Endothelial cell of umbilical vein (primary cell): ENCODE results near the gene APOBEC3C. TPM values are rescaled to one million over a fixed set of nuclear protein-coding genes. Genes with fewer than 3 reads are reported as not detected.
A peak's percentile ranks its signal among the peaks of the same experiment; 100 is the strongest.

Experiments
- Bru-seq: library from RNA; stranded (reverse); fragments of 400-500 nt; gene quantifications from one replicate; lab custom pipeline; 2021; lab: Mats Ljungman, UMichigan
- BruChase-seq, 2 experiments: library from RNA; stranded (reverse); fragments of 400-500 nt; gene quantifications; one replicate each; lab custom pipeline; 2021; lab: Mats Ljungman, UMichigan
- BruUV-seq: library from RNA; stranded (reverse); fragments of 400-500 nt; replicated peaks from 2 replicates; lab custom pipeline; 2021; lab: Mats Ljungman, UMichigan
- CTCF ChIA-PET: fragments of 300-600, 350-600 bp; sonication (Branson Sonifier 250); formaldehyde crosslinking; loops from one replicate; lab custom pipeline; 2021; ENCODE audit warnings: antibody characterized with exemption, inconsistent platforms; lab: Charles Lee
- POLR2A ChIA-PET: fragments of 300-600, 350-600 bp; sonication (Branson Sonifier 250); formaldehyde crosslinking; loops from one replicate; lab custom pipeline; 2021; ENCODE audit warnings: antibody characterized with exemption, inconsistent platforms; lab: Charles Lee
- DNase-seq: peaks from one replicate; pipeline ENCODE4 v3.0.0-alpha.2; 2011; ENCODE audit warnings: low read depth, low spot score
- FAIRE-seq: peaks from 2 replicates; lab custom pipeline; 2011; peaks lifted over from hg19 to GRCh38; lab: Jason Lieb, UNC
- H2AFZ ChIP-seq: 2 replicates; pipeline ENCODE4 v1.6.0; 2012; ENCODE audit warnings: low read depth, low read length, control low read depth, inconsistent platforms
- H3K27ac ChIP-seq: 2 replicates; pipeline ENCODE4 v1.5.1; 2011; ENCODE audit warnings: low read depth, mild to moderate bottlenecking, control low read depth, low read length, moderate library complexity; ENCODE audit not compliant: insufficient read depth
- H3K27me3 ChIP-seq, 2 experiments: 2 replicates each; pipeline versions ENCODE4 v1.6.0 to v1.6.1; 2011; ENCODE audit warnings: low read length in 2 of 2, mixed read lengths in 1 of 2; ENCODE audit not compliant: control insufficient read depth in 2 of 2, insufficient read depth in 2 of 2
- H3K36me3 ChIP-seq, 2 experiments: 2 replicates in 1 of 2; 3 replicates in 1 of 2; pipeline ENCODE4 v1.5.1; 2011; ENCODE audit warnings: low read length in 2 of 2, mild to moderate bottlenecking in 1 of 2, moderate library complexity in 1 of 2; ENCODE audit not compliant: control insufficient read depth in 2 of 2, insufficient read depth in 2 of 2; ENCODE audit errors: extremely low read depth in 1 of 2
- H3K4me1 ChIP-seq: 3 replicates; pipeline ENCODE4 v1.5.1; 2011; ENCODE audit warnings: mild to moderate bottlenecking, low read length; ENCODE audit not compliant: control insufficient read depth, insufficient read depth; ENCODE audit errors: extremely low read depth
- H3K4me2 ChIP-seq: 2 replicates; pipeline ENCODE4 v1.6.1; 2011; ENCODE audit warnings: low read length, control low read depth, mixed read lengths; ENCODE audit not compliant: insufficient read depth
- H3K4me3 ChIP-seq, 3 experiments: fragments of 200-600 bp in 1 of 3; sonication (generic), shearing (Covaris generic) in 1 of 3; replicated peaks in 1 of 3; 2 replicates each; pipeline ENCODE4 v1.5.1; 2011 to 2016; ENCODE audit warnings: control low read depth in 3 of 3, low read length in 3 of 3, mild to moderate bottlenecking in 2 of 3, inconsistent platforms in 1 of 3, low read depth in 1 of 3, moderate library complexity in 1 of 3; ENCODE audit not compliant: insufficient read depth in 1 of 3
- H3K79me2 ChIP-seq: 2 replicates; pipeline ENCODE4 v1.6.0; 2012; ENCODE audit warnings: low read length, inconsistent platforms; ENCODE audit not compliant: control insufficient read depth, insufficient read depth
- H3K9ac ChIP-seq: replicated peaks from 2 replicates; pipeline ENCODE3; 2011; ENCODE audit warnings: low read length, control low read depth; ENCODE audit not compliant: insufficient read depth; ENCODE audit errors: extremely low read depth
- H3K9me1 ChIP-seq: replicated peaks from 3 replicates; pipeline ENCODE4 v1.6.0; 2011; ENCODE audit warnings: mild to moderate bottlenecking, low read length; ENCODE audit not compliant: control insufficient read depth, insufficient read depth; ENCODE audit errors: extremely low read depth
- H3K9me3 ChIP-seq: replicated peaks from 2 replicates; pipeline ENCODE4 v1.5.1; 2012; ENCODE audit warnings: low read length, inconsistent platforms; ENCODE audit not compliant: control insufficient read depth, insufficient read depth
- H4K20me1 ChIP-seq: replicated peaks from 2 replicates; pipeline ENCODE3; 2011; ENCODE audit warnings: mild to moderate bottlenecking, low read length; ENCODE audit not compliant: control insufficient read depth, insufficient read depth; ENCODE audit errors: extremely low read depth
- EZH2 ChIP-seq: IDR thresholded peaks from 2 replicates; pipeline ENCODE4 v1.6.1; 2012; ENCODE audit warnings: borderline replicate concordance, low read depth, mild to moderate bottlenecking, moderate library complexity, low read length, inconsistent platforms; ENCODE audit not compliant: severe bottlenecking
- FOS ChIP-seq: IDR thresholded peaks from 2 replicates; pipeline ENCODE4 v1.6.1; 2011; ENCODE audit warnings: mild to moderate bottlenecking, low read length, moderate library complexity, borderline replicate concordance; ENCODE audit not compliant: insufficient read depth
- GATA2 ChIP-seq: IDR thresholded peaks from 2 replicates; pipeline ENCODE4 v1.7.0; 2011; ENCODE audit warnings: low read depth, mild to moderate bottlenecking, moderate library complexity, mixed read lengths, low read length; ENCODE audit not compliant: insufficient read length, insufficient read depth
- JUN ChIP-seq: IDR thresholded peaks from 2 replicates; pipeline ENCODE4 v1.6.1; 2011; ENCODE audit warnings: borderline replicate concordance, low read depth; ENCODE audit not compliant: insufficient read length, insufficient read depth
- POLR2AphosphoS5 ChIP-seq: IDR thresholded peaks from 2 replicates; pipeline ENCODE4 v1.6.1; 2012; ENCODE audit warnings: low read depth, mild to moderate bottlenecking, control low read depth, low read length, moderate library complexity; ENCODE audit not compliant: insufficient read depth
- dilution Hi-C: fragments of 300-500 bp; cut with MboI; formaldehyde crosslinking; loops from one replicate; pipeline ENCODE4 v1.15.0; 2019; ENCODE audit warnings: low sequenced_read_pairs; ENCODE audit not compliant: extremely low pct_ligation_motif_present
- intact Hi-C: fragments of 100-400 bp; cut with micrococcal nuclease; formaldehyde crosslinking; loops from one replicate; pipeline ENCODE4 v1.10.0; 2022
- long read RNA-seq: library from polyadenylated mRNA; stranded (forward); transcript quantifications from one replicate; pipeline ENCODE4 v2.0.0, GENCODE V29; 2021
- polyA minus RNA-seq, 3 experiments: library from RNA; depleted of rRNA, polyadenylated mRNA; stranded (reverse); fragments of >200 nt; gene quantifications; 1 replicate in 1 of 3; 2 replicates in 2 of 3; pipeline ENCODE4 v1.2.3, GENCODE V29; 2011
- polyA plus RNA-seq, 4 experiments: library from polyadenylated mRNA; depleted of rRNA in 3 of 4; stranded (reverse) in 3 of 4; unstranded in 1 of 4; fragments of >200 nt; gene quantifications; 2 replicates each; pipeline versions ENCODE4 v1.2.1 to v1.2.3, GENCODE V29; 2011 to 2012; ENCODE audit warnings: missing spikeins in 1 of 4
- total RNA-seq: library from RNA; stranded (reverse); gene quantifications from 2 replicates; pipeline ENCODE4 v1.2.3, GENCODE V29; 2021
- TF ChIP-seq, protein P1 (sequence below), 2 donors: IDR thresholded peaks; 1 replicate in 1 of 2; 2 replicates in 1 of 2; pipeline ENCODE4 v1.5.1; 2011; ENCODE audit warnings: low read length in 2 of 2, mild to moderate bottlenecking in 2 of 2, moderate library complexity in 2 of 2, control low read depth in 1 of 2, inconsistent platforms in 1 of 2, low read depth in 1 of 2; ENCODE audit not compliant: insufficient read depth in 1 of 2; ENCODE audit errors: extremely low read depth in 1 of 2
- TF ChIP-seq, protein P2 (sequence below): IDR thresholded peaks from 2 replicates; pipeline ENCODE4 v1.6.1; 2011; ENCODE audit not compliant: insufficient read depth, insufficient read length

The APOBEC3C gene
- total RNA-seq, result 10.6 and 11.2 TPM in 2 replicates
- 6.9 and 7.6 TPM in 2 replicates for polyA plus RNA-seq
- 6.3 and 7.0 TPM in 2 replicates for polyA plus RNA-seq (2011; cell fraction: cytosol; rRNA removed)
- 3.5 and 4.3 TPM in 2 replicates for polyA plus RNA-seq (2011; cell fraction: nucleus; rRNA removed)
- polyA plus RNA-seq (2012), result 26.5 and 28.1 TPM in 2 replicates
- 7.7 and 8.7 TPM in 2 replicates for polyA minus RNA-seq
- 1.4 TPM for polyA minus RNA-seq (2011; cell fraction: cytosol; rRNA and poly(A)+ RNA removed)
- polyA minus RNA-seq (2011; cell fraction: nucleus; rRNA and poly(A)+ RNA removed), result 1.5 and 1.7 TPM in 2 replicates
- percentile 56 among the genes with signal in this experiment for Bru-seq, nascent RNA
- percentile 84 among the genes with signal in this experiment for BruChase-seq, experiment 1, labeled RNA remaining after a 6-hour chase
- BruChase-seq, experiment 2, labeled RNA remaining after a 2-hour chase, result percentile 62 among the genes with signal in this experiment
- long read RNA-seq, transcript APOBEC3C-201 (4 exons, 2,818 nt), result major isoform, 53 of 59 reads
- long read RNA-seq, partial matches to known transcripts, result 4 of 59 reads
- long read RNA-seq, other reads (novel, unspliced or antisense), result 2 of 59 reads

DNA sequence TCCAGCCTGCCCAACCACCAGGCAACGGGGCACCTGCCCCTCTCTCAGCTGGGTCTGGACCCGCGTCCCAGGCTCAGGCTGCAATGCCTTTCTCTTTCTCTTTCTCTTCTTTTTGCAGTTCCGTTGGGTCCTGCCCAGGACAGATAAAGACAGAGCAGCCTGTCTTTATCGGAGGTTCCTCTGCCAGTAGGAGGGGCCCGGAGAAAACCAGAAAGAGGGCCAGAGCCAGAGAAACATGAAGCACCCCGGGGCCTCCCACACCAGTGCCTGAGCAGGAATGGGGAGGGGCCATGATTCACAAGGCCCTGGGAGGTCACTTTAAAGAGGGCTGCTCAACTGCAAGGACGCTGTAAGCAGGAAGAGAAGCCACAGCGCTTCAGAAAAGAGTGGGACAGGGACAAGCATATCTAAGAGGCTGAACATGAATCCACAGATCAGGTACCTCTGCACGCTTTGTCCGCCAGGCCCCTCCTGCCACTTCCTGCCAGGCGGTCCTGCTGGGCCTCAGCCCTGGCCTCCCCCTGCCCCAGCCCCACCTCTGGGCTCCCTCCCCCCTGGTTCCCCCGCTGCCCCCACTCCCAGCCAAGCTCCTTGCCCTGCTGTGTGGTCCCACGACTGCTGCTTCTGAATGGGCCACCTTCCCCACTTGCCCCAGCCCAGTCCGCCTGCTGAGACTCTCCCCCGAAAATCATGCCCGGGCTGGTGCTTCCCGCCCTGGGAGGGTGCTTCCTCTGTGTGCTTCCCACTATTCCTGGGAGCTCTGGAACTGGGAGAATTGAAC is at the start of gene APOBEC3C:
APOBEC3C (plus strand) TSS at position 316 of the 781 bp plus-strand sequence; CDS start at position 422, 106 bp downstream.
- Histone ChIP-seq H3K36me3 (no peaks in the 10 kb centered on the region), H3K4me3 (peak within 1 kb of the TSS in 2 of 3 experiments; percentile 28 to 36), H3K9me1 (no peaks in the 10 kb centered on the region), H3K9me3 (no peaks in the 10 kb centered on the region), H3K27me3 (no peaks in the 10 kb centered on the region), H3K27ac (peak within 1 kb of the TSS; percentile 11), H3K79me2 (no peaks in the 10 kb centered on the region), H2AFZ (peak within 1 kb of the TSS; percentile 96), H3K4me1 (peaks cover 3% of the 10 kb centered on the region), H3K9ac (peak within 1 kb of the TSS; percentile 31), H4K20me1 (no peaks in the 10 kb centered on the region), H3K4me2 (peak within 1 kb of the TSS; percentile 64)
- dilution Hi-C loops (no loop called here), intact Hi-C loops (no loop called here)
- FAIRE-seq, result peak; percentile 73
- TF ChIP-seq JUN (no peak), GATA2 (no peak), EZH2 (no peak), POLR2AphosphoS5 (no peak), FOS (no peak)
- TF ChIP-seq, protein P1, sequence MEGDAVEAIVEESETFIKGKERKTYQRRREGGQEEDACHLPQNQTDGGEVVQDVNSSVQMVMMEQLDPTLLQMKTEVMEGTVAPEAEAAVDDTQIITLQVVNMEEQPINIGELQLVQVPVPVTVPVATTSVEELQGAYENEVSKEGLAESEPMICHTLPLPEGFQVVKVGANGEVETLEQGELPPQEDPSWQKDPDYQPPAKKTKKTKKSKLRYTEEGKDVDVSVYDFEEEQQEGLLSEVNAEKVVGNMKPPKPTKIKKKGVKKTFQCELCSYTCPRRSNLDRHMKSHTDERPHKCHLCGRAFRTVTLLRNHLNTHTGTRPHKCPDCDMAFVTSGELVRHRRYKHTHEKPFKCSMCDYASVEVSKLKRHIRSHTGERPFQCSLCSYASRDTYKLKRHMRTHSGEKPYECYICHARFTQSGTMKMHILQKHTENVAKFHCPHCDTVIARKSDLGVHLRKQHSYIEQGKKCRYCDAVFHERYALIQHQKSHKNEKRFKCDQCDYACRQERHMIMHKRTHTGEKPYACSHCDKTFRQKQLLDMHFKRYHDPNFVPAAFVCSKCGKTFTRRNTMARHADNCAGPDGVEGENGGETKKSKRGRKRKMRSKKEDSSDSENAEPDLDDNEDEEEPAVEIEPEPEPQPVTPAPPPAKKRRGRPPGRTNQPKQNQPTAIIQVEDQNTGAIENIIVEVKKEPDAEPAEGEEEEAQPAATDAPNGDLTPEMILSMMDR (IDR thresholded peaks at IDR 0.05; ENCODE audit: extremely low read depth in 1 of 2, insufficient read depth in 1 of 2, low read depth in 1 of 2, low read length in 2 of 2), result no peak
- TF ChIP-seq, protein P2, sequence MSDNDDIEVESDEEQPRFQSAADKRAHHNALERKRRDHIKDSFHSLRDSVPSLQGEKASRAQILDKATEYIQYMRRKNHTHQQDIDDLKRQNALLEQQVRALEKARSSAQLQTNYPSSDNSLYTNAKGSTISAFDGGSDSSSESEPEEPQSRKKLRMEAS, result no peak
- CTCF ChIA-PET, result interaction anchor here (0.6 to 1.2 kb wide), 5 partner anchors 41 to 245 kb away, joined by 3 to 7 read pairs (median 3); no protein-coding TSS in a partner anchor
- BruUV-seq, result TSS peak; percentile 20
- POLR2A ChIA-PET, result no interaction called here
- DNase-seq, result peak; percentile 30
